Omental fat pad (tissue), 4 donors: ENCODE data around the gene APLF. TPM values are rescaled to one million over a fixed set of nuclear protein-coding genes. Genes with fewer than 3 reads are reported as not detected.
"Not testable (repeated sequence)": the region's sequence is repeated elsewhere in the genome, so short reads cannot be mapped to it uniquely, and the experiment has no call there.

ENCODE experiments used
- ATAC-seq: fragments of 150-250 bp; one replicate; pipeline ENCODE4 v1.9.1; 2016; ENCODE audit warnings: mild to moderate bottlenecking, moderate library complexity; ENCODE audit not compliant: low FRiP score
- DNase-seq: peaks from one replicate; pipeline ENCODE4 v3.0.0-alpha.2; 2019; ENCODE audit warnings: low spot score
- total RNA-seq, 4 donors: library from RNA; depleted of rRNA; stranded (reverse); fragments of >200 nt; gene quantifications; one replicate each; pipeline ENCODE4 v1.1.0, GENCODE V29; 2016
- TF ChIP-seq, protein P1 (sequence below), 3 donors: fragments of 450-650 bp; IDR thresholded peaks; one replicate each; pipeline ENCODE4 v1.5.1; 2016 to 2017; ENCODE audit warnings: antibody characterized with exemption in 3 of 3, mild to moderate bottlenecking in 3 of 3, moderate library complexity in 2 of 3

Gene APLF
- total RNA-seq, 4 donors from 2014 or later, result 6.0 to 12.3 (median 9.4) TPM

GRCh38 chr2:68579689-68580088, 112.3 kb downstream of the APLF start:
- DNase-seq, result no peak
- TF ChIP-seq, protein P1, sequence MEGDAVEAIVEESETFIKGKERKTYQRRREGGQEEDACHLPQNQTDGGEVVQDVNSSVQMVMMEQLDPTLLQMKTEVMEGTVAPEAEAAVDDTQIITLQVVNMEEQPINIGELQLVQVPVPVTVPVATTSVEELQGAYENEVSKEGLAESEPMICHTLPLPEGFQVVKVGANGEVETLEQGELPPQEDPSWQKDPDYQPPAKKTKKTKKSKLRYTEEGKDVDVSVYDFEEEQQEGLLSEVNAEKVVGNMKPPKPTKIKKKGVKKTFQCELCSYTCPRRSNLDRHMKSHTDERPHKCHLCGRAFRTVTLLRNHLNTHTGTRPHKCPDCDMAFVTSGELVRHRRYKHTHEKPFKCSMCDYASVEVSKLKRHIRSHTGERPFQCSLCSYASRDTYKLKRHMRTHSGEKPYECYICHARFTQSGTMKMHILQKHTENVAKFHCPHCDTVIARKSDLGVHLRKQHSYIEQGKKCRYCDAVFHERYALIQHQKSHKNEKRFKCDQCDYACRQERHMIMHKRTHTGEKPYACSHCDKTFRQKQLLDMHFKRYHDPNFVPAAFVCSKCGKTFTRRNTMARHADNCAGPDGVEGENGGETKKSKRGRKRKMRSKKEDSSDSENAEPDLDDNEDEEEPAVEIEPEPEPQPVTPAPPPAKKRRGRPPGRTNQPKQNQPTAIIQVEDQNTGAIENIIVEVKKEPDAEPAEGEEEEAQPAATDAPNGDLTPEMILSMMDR (IDR thresholded peaks at IDR 0.05), result no peak
- no peak for ATAC-seq

DNA sequence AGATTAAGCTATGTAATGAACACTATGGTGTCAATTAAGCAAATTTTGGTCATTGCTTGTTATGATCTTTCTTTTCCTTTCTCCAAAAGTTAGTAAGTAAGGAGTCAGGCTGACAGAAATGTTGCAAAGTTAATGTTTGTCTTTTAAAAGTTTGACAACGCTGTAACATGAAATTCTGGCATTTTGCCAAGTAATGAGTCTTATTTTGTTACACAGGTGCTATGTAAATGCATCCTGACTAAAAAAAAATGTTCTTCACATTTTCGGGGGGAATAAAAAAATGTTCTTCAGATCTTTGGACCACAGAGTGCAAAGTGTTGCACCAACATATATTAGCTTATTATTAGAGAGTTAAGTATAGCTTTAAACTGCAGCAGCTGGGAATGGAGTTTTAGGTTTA, 121.2 kb downstream of the APLF start:
- DNase-seq (no peak), ATAC-seq (no peak)
- TF ChIP-seq, protein P1 (IDR thresholded peaks at IDR 0.05), result no peak

- TF ChIP-seq, protein P1 (IDR thresholded peaks at IDR 0.05), result no peak
- no peak for ATAC-seq
- no peak for DNase-seq
Measured at GRCh38 chr2:68589963-68590362, 122.6 kb downstream of the APLF start.

DNA sequence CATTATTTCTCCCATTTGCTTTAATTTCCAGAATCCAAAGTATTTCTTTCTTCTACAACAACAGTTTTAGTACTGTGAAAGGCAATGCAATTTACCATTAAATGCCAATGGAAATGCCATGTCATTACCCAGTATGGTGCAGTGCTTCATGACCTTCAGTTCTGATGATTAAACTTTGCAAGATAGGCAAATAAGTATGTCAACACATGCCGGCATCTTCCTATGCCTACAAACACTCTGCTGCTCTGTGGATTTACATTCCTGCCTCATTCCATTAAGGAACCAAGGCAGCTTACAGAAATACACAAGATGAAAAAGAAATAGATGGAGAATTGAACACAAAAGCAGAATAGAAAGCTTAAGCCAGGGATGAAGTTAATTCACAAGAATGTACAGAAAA, 123.3 kb downstream of the APLF start:
- DNase-seq, result no peak
- ATAC-seq, result no peak
- TF ChIP-seq, protein P1 (IDR thresholded peaks at IDR 0.05), result no peak

- TF ChIP-seq, protein P1 (IDR thresholded peaks at IDR 0.05), result no peak
- ATAC-seq, result no peak
- no peak for DNase-seq
Measured at GRCh38 chr2:68591225-68591624, 123.8 kb downstream of the APLF start.

DNA sequence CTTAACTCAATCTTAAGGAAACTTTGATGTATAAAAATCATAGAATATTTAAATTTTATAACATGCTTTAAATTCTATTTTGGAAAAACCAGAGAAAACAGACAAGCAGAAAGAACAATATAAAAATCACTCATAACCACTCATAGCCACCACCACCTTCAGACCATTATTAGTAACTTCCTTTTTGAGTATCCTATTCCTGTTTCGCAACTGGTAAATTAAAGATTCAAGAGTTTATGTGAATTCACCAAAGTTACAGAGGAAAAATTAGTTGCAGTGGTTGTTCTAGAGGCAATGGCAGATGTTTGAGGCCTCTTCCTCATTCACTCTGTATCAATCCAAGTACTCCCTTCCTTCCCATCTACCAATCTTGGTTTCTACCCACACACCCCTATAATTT, 126.7 kb downstream of the APLF start:
- ATAC-seq (no peak), DNase-seq (no peak)
- TF ChIP-seq, protein P1 (IDR thresholded peaks at IDR 0.05), result no peak

DNA sequence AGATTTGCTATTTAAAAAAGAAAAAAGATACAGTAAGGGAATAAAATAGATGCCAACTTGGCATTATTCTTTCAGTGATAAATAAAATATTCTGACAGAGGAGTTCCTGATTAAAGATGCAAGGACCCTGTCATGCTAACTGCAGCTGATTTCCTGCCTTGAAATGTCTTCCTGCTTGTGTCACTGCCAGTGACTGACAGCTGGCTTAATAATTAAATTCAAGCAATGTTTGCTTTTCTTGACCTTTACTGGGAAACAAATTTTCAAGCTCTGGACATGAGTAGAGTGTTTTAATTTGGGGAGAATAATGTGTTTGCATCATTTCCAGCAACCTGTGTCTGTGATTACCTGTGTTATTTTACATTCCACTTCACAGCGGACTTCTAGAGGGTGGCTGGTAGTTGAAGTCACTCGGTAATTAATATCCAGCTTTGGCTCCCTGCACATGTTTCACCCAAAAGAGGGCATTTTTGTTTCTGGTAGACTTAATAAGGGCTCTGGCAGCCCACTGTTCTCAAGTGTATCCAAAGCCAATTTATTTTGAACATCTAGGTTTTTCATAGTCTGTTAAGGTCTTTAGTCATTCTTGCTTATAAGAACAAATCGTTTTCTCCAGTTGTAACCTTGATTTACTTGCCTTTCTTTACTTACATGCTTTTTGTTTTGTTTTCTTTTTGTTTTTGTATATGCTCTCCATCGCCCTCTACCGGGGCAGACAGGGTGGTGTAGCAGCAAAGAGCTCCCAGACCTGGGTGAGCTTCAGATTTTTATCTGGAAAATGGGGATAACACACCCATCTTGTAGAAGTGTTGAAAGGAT, 127.5 kb downstream of the APLF start:
- no peak for DNase-seq

GRCh38 chr2:68595493-68595785, 128.1 kb downstream of the APLF start:
- DNase-seq, ATAC-seq: not testable (repeated sequence)

More for the DNA sequence above, 127.5 kb downstream of the APLF start:
- TF ChIP-seq, protein P1 (IDR thresholded peaks at IDR 0.05), result no peak
- ATAC-seq, result no peak

DNA sequence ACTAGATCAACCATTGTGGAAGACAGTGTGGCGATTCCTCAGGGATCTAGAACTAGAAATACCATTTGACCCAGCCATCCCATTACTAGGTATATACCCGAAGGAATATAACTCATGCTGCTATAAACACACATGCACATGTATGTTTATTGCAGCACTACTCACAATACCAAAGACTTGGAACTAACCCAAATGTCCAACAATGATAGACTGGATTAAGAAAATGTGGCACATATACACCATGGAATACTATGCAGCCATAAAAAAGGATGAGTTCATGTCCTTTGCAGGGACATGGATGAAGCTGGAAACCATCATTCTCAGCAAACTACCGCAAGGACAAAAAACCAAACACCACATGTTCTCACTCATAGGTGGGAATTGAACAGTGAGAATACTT, 133.1 kb downstream of the APLF start:
- not testable (repeated sequence) for ATAC-seq

More for the DNA sequence above, 133.1 kb downstream of the APLF start:
- not testable (repeated sequence) for DNase-seq
